DND-41 (cell line): ENCODE data around the gene LHPP.

Experiments
- EZH2 ChIP-seq: IDR thresholded peaks from 3 replicates; pipeline ENCODE4 v1.6.1; 2012; ENCODE audit warnings: borderline replicate concordance, low read depth, mild to moderate bottlenecking, moderate library complexity, low read length, inconsistent platforms; ENCODE audit not compliant: severe bottlenecking
- TF ChIP-seq, protein P1 (sequence below): IDR thresholded peaks from 2 replicates; pipeline ENCODE4 v1.5.1; 2012; ENCODE audit warnings: borderline replicate concordance, low read length, moderate library complexity, mild to moderate bottlenecking; ENCODE audit not compliant: poor library complexity, severe bottlenecking; ENCODE audit errors: extremely low read depth

- TF ChIP-seq, protein P1, sequence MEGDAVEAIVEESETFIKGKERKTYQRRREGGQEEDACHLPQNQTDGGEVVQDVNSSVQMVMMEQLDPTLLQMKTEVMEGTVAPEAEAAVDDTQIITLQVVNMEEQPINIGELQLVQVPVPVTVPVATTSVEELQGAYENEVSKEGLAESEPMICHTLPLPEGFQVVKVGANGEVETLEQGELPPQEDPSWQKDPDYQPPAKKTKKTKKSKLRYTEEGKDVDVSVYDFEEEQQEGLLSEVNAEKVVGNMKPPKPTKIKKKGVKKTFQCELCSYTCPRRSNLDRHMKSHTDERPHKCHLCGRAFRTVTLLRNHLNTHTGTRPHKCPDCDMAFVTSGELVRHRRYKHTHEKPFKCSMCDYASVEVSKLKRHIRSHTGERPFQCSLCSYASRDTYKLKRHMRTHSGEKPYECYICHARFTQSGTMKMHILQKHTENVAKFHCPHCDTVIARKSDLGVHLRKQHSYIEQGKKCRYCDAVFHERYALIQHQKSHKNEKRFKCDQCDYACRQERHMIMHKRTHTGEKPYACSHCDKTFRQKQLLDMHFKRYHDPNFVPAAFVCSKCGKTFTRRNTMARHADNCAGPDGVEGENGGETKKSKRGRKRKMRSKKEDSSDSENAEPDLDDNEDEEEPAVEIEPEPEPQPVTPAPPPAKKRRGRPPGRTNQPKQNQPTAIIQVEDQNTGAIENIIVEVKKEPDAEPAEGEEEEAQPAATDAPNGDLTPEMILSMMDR = no peak
- no peak for TF ChIP-seq EZH2
Measured at GRCh38 chr10:124481717-124482116, 20.1 kb downstream of the LHPP start.
